Lower leg skin (tissue), 4 donors: ENCODE measurements around the gene AHCYL2. TPM values are rescaled to one million over a fixed set of nuclear protein-coding genes. Genes with fewer than 3 reads are reported as not detected.

Source experiments
- DNase-seq, 2 donors: peaks; one replicate each; pipeline ENCODE4 v3.0.0-alpha.2; 2019; ENCODE audit warnings: low spot score in 2 of 2
- H3K4me3 ChIP-seq: fragments of 200-600 bp; sonication (generic); 2 replicates; pipeline ENCODE4 v1.5.1; 2017; ENCODE audit warnings: mild to moderate bottlenecking, low read depth; ENCODE audit not compliant: poor library complexity, severe bottlenecking
- CTCF ChIP-seq, 3 donors: fragments of 450-650 bp; IDR thresholded peaks; one replicate each; pipeline ENCODE4 v1.5.1; 2016; ENCODE audit warnings: antibody characterized with exemption in 3 of 3, mild to moderate bottlenecking in 3 of 3, moderate library complexity in 2 of 3
- POLR2A ChIP-seq, 2 donors: fragments of 450-650 bp; IDR thresholded peaks; one replicate each; pipeline ENCODE4 v1.6.1; 2016 to 2017; ENCODE audit warnings: antibody characterized with exemption in 2 of 2, mild to moderate bottlenecking in 1 of 2, moderate library complexity in 1 of 2
- WGBS, 2 donors: methylation state at CpG; one replicate each; pipeline ENCODE4 v1.1.5; 2018; 5-methylcytosine and 5-hydroxymethylcytosine counted together
- intact Hi-C: fragments of 100-400 bp; cut with DNase I; formaldehyde crosslinking; loops from one replicate; pipeline ENCODE4 v1.15.0; 2023; ENCODE audit warnings: low total_unique reads
- total RNA-seq, 4 donors: library from RNA; depleted of rRNA; stranded (reverse); fragments of >200 nt; gene quantifications; one replicate each; pipeline ENCODE4 v1.1.0, GENCODE V29; 2016

AHCYL2 gene
- total RNA-seq, 4 donors from 2014 or later, result 31.1 to 45.8 (median 39.2) TPM

GRCh38 chr7:129391546-129392171, 166.8 kb downstream of the AHCYL2 start:
- H3K4me3 ChIP-seq, result no peak overlapping the region
- DNase-seq, result no peak
- WGBS, 2 donors, result 86 to 89% methylated on average over 2 of the region's 2 CpGs
- intact Hi-C loops, result no loop called here
- TF ChIP-seq CTCF (IDR thresholded peaks at IDR 0.05) (no peak), POLR2A (IDR thresholded peaks at IDR 0.05) (no peak)

GRCh38 chr7:129393255-129393654, 168.4 kb downstream of the AHCYL2 start:
- intact Hi-C loops, result no loop called here
- no peak for DNase-seq
- no peak overlapping the region for H3K4me3 ChIP-seq
- TF ChIP-seq POLR2A (IDR thresholded peaks at IDR 0.05) (no peak), CTCF (IDR thresholded peaks at IDR 0.05) (no peak)
- 94 to 98% methylated on average over 2 of the region's 2 CpGs for WGBS, 2 donors

- TF ChIP-seq POLR2A (IDR thresholded peaks at IDR 0.05) (no peak), CTCF (IDR thresholded peaks at IDR 0.05) (no peak)
- DNase-seq, result no peak
- WGBS, 2 donors, result 75 to 81% methylated on average over 4 of the region's 4 CpGs
- intact Hi-C loops, result no loop called here
- H3K4me3 ChIP-seq, result no peak overlapping the region
These were observed 169.3 kb downstream of the AHCYL2 start for GRCh38 chr7:129394101-129394500.

GRCh38 chr7:129394982-129395914, 170.4 kb downstream of the AHCYL2 start:
- no peak for DNase-seq
- no peak overlapping the region for H3K4me3 ChIP-seq
- intact Hi-C loops, result no loop called here
- WGBS, 2 donors, result 80 to 84% methylated on average over 4 of the region's 4 CpGs
- TF ChIP-seq CTCF (IDR thresholded peaks at IDR 0.05) (no peak), POLR2A (IDR thresholded peaks at IDR 0.05) (no peak)

- TF ChIP-seq CTCF (IDR thresholded peaks at IDR 0.05) (no peak), POLR2A (IDR thresholded peaks at IDR 0.05) (no peak)
- no peak overlapping the region for H3K4me3 ChIP-seq
- intact Hi-C loops, result no loop called here
- WGBS, 2 donors, result 89 to 95% methylated on average over 1 of the region's 1 CpG
- DNase-seq, result no peak
These were observed 176.6 kb downstream of the AHCYL2 start for GRCh38 chr7:129401228-129401966.
